Measurements from ENCODE around the gene CGB8.
"Not testable (repeated sequence)": the region's sequence is repeated elsewhere in the genome, so short reads cannot be mapped to it uniquely, and the experiment has no call there.

The CGB8 gene

DNA sequence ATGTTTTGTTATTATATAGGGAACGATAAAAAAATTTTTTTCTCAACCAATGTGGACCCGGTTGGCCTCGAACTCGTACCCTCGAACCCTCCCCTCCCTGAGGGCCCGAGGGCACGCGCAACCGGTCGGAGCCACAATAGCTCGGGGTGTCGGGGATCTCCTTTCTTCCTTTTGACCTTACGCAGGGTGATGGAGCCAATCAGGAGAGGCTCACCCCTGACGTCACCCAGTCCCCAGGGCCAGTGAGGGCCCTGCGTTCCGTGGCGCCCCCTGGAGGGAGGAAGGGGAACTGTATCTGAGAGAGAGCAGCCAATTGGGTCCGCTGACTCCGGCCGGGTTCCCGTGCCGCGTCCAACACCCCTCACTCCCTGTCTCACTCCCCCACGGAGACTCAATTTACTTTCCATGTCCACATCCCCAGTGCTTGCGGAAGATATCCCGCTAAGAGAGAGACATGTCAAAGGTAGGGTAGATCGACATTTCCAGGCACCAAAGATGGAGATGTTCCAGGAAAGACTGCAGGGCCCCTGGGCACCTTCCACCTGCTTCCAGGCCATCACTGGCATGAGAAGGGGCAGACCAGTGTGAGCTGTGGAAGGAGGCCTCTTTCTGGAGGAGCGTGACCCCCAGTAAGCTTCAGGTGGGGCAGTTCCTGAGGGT lies 17.1 kb downstream of the CGB8 start, which contains the start of gene CGB2:
TSS of gene CGB2 (plus strand) at position 249 of the 660 bp plus-strand sequence. CDS start at position 455, 206 bp downstream.
- H3K27ac ChIP-seq (ENCODE audit: low read depth, low read length); H3K9me3 ChIP-seq (ENCODE audit: insufficient read depth, low read depth, low read length); H4K91ac ChIP-seq (ENCODE audit: low read depth, low read length); H3K79me2 ChIP-seq (ENCODE audit: control insufficient read depth, insufficient read depth, low read length, poor library complexity); H2BK120ac ChIP-seq (ENCODE audit: insufficient read depth, low read length, poor library complexity); H4K12ac ChIP-seq (ENCODE audit: low read depth, low read length); H3K4me2 ChIP-seq (ENCODE audit: low read length); H3K18ac ChIP-seq (ENCODE audit: low read length); DNase-seq; H2BK5ac ChIP-seq (ENCODE audit: low read depth, low read length, poor library complexity); H4K8ac ChIP-seq (ENCODE audit: low read depth, low read length); H3K9ac ChIP-seq (ENCODE audit: low read length); H3K36me3 ChIP-seq (ENCODE audit: control insufficient read depth in 1 of 2, insufficient read depth in 2 of 2, low read length in 2 of 2); H3K27me3 ChIP-seq (ENCODE audit: insufficient read depth, low read length); H2AFZ ChIP-seq (ENCODE audit: insufficient read depth, low read length, poor library complexity); H3K79me1 ChIP-seq (ENCODE audit: low read length); H3K4me1 ChIP-seq (ENCODE audit: control insufficient read depth in 1 of 2, insufficient read depth in 2 of 2, low read length in 2 of 2); H3K14ac ChIP-seq (ENCODE audit: low read length); H3K23ac ChIP-seq (ENCODE audit: low read length); H2AK5ac ChIP-seq (ENCODE audit: low read length); H3K4me3 ChIP-seq (ENCODE audit: low read depth, low read length); H2BK12ac ChIP-seq (ENCODE audit: low read length); H3K4ac ChIP-seq (ENCODE audit: low read depth, low read length): not testable (repeated sequence)
- WGBS (ENCODE audit: extremely low coverage, insufficient coverage, insufficient read length) = no CpG with 5 or more reads among the region's 28 CpGs

- not testable (repeated sequence) for H3K4me2 ChIP-seq (ENCODE audit: low read length); H3K23ac ChIP-seq (ENCODE audit: low read length); H4K91ac ChIP-seq (ENCODE audit: low read depth, low read length); H3K4me1 ChIP-seq (ENCODE audit: control insufficient read depth in 1 of 2, insufficient read depth in 2 of 2, low read length in 2 of 2); H3K27me3 ChIP-seq (ENCODE audit: insufficient read depth, low read length); H3K9me3 ChIP-seq (ENCODE audit: insufficient read depth, low read depth, low read length); H3K18ac ChIP-seq (ENCODE audit: low read length); H3K4me3 ChIP-seq (ENCODE audit: low read depth, low read length); H3K14ac ChIP-seq (ENCODE audit: low read length); H4K8ac ChIP-seq (ENCODE audit: low read depth, low read length); H3K79me1 ChIP-seq (ENCODE audit: low read length); H3K27ac ChIP-seq (ENCODE audit: low read depth, low read length); H2BK120ac ChIP-seq (ENCODE audit: insufficient read depth, low read length, poor library complexity); H2AFZ ChIP-seq (ENCODE audit: insufficient read depth, low read length, poor library complexity); DNase-seq; H3K36me3 ChIP-seq (ENCODE audit: control insufficient read depth in 1 of 2, insufficient read depth in 2 of 2, low read length in 2 of 2); H3K79me2 ChIP-seq (ENCODE audit: control insufficient read depth, insufficient read depth, low read length, poor library complexity); H3K4ac ChIP-seq (ENCODE audit: low read depth, low read length); H2BK12ac ChIP-seq (ENCODE audit: low read length); H2BK5ac ChIP-seq (ENCODE audit: low read depth, low read length, poor library complexity); H3K9ac ChIP-seq (ENCODE audit: low read length); H4K12ac ChIP-seq (ENCODE audit: low read depth, low read length); H2AK5ac ChIP-seq (ENCODE audit: low read length)
- no CpG with 5 or more reads among the region's 8 CpGs for WGBS (ENCODE audit: extremely low coverage, insufficient coverage, insufficient read length)
These were observed 18.6 kb downstream of the CGB8 start for GRCh38 chr19:49030323-49030722.

DNA sequence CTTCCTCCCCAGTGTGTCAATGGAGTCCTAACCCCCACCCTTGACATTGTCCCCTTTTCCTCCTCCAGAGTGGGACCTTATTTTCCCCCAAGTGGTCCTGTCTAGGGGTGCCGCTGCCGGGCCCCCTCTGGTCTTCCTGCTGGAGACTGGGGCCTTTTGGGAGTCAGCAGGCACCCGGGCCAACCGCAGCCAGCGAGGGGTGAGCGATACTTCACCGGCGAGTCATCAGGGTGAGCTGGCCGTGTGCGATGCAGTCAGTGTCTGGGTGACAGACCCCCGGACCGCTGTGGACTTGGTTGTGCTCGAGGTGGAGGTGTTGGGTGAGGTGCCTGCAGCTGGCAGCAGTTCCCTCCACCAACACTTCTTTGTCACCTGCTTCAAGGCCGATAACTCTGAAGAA lies 19.2 kb downstream of the CGB8 start:
- H3K79me2 ChIP-seq (ENCODE audit: control insufficient read depth, insufficient read depth, low read length, poor library complexity); H3K79me1 ChIP-seq (ENCODE audit: low read length); H3K18ac ChIP-seq (ENCODE audit: low read length); H4K8ac ChIP-seq (ENCODE audit: low read depth, low read length); DNase-seq; H3K4me1 ChIP-seq (ENCODE audit: control insufficient read depth in 1 of 2, insufficient read depth in 2 of 2, low read length in 2 of 2); H3K23ac ChIP-seq (ENCODE audit: low read length); H3K9ac ChIP-seq (ENCODE audit: low read length); H2AFZ ChIP-seq (ENCODE audit: insufficient read depth, low read length, poor library complexity); H3K9me3 ChIP-seq (ENCODE audit: insufficient read depth, low read depth, low read length); H2AK5ac ChIP-seq (ENCODE audit: low read length); H3K27ac ChIP-seq (ENCODE audit: low read depth, low read length); H2BK12ac ChIP-seq (ENCODE audit: low read length); H3K14ac ChIP-seq (ENCODE audit: low read length); H3K4me2 ChIP-seq (ENCODE audit: low read length); H3K4me3 ChIP-seq (ENCODE audit: low read depth, low read length); H3K4ac ChIP-seq (ENCODE audit: low read depth, low read length); H3K27me3 ChIP-seq (ENCODE audit: insufficient read depth, low read length); H4K91ac ChIP-seq (ENCODE audit: low read depth, low read length); H2BK120ac ChIP-seq (ENCODE audit: insufficient read depth, low read length, poor library complexity); H2BK5ac ChIP-seq (ENCODE audit: low read depth, low read length, poor library complexity); H4K12ac ChIP-seq (ENCODE audit: low read depth, low read length); H3K36me3 ChIP-seq (ENCODE audit: control insufficient read depth in 1 of 2, insufficient read depth in 2 of 2, low read length in 2 of 2): not testable (repeated sequence)
- WGBS (ENCODE audit: extremely low coverage, insufficient coverage, insufficient read length) = no CpG with 5 or more reads among the region's 14 CpGs

- H3K23ac ChIP-seq (ENCODE audit: low read length); H3K79me2 ChIP-seq (ENCODE audit: control insufficient read depth, insufficient read depth, low read length, poor library complexity); DNase-seq; H3K18ac ChIP-seq (ENCODE audit: low read length); H2BK120ac ChIP-seq (ENCODE audit: insufficient read depth, low read length, poor library complexity); H2BK5ac ChIP-seq (ENCODE audit: low read depth, low read length, poor library complexity); H2AK5ac ChIP-seq (ENCODE audit: low read length); H3K27me3 ChIP-seq (ENCODE audit: insufficient read depth, low read length); H3K4me3 ChIP-seq (ENCODE audit: low read depth, low read length); H3K9ac ChIP-seq (ENCODE audit: low read length); H3K4ac ChIP-seq (ENCODE audit: low read depth, low read length); H3K36me3 ChIP-seq (ENCODE audit: control insufficient read depth in 1 of 2, insufficient read depth in 2 of 2, low read length in 2 of 2); H4K91ac ChIP-seq (ENCODE audit: low read depth, low read length); H2BK12ac ChIP-seq (ENCODE audit: low read length); H3K9me3 ChIP-seq (ENCODE audit: insufficient read depth, low read depth, low read length); H3K14ac ChIP-seq (ENCODE audit: low read length); H3K79me1 ChIP-seq (ENCODE audit: low read length); H4K8ac ChIP-seq (ENCODE audit: low read depth, low read length); H3K27ac ChIP-seq (ENCODE audit: low read depth, low read length); H2AFZ ChIP-seq (ENCODE audit: insufficient read depth, low read length, poor library complexity); H3K4me2 ChIP-seq (ENCODE audit: low read length); H3K4me1 ChIP-seq (ENCODE audit: control insufficient read depth in 1 of 2, insufficient read depth in 2 of 2, low read length in 2 of 2); H4K12ac ChIP-seq (ENCODE audit: low read depth, low read length): not testable (repeated sequence)
- no CpG with 5 or more reads among the region's 9 CpGs for WGBS (ENCODE audit: extremely low coverage, insufficient coverage, insufficient read length)
These were observed 20.2 kb downstream of the CGB8 start for GRCh38 chr19:49028686-49029085.

All from trophoblast cell (in vitro differentiated cells and primary cell).